NCI-H345 (cell line): Measurements from ENCODE around the gene MORC3.
"Not testable (repeated sequence)": the region's sequence is repeated elsewhere in the genome, so short reads cannot be mapped to it uniquely, and the experiment has no call there.

ENCODE experiments used
- DNase-seq: peaks from one replicate; lab custom pipeline; 2025; lab: John Stamatoyannopoulos, UW

The MORC3 gene

GRCh38 chr21:36319767-36320420, at the start of gene MORC3:
Gene MORC3, plus strand, starts transcription at chr21:36320197. Its CDS starts 68 bp downstream, at chr21:36320265.
- DNase-seq: peak; percentile 100

- DNase-seq: not testable (repeated sequence)
Observed at GRCh38 chr21:36270786-36271695, 49.0 kb upstream of the MORC3 start.

- DNase-seq: no peak
Observed at GRCh38 chr21:36274128-36274527, 45.9 kb upstream of the MORC3 start.

GRCh38 chr21:36282568-36283230, 37.3 kb upstream of the MORC3 start:
- DNase-seq: no peak

GRCh38 chr21:36283231-36283622, 36.8 kb upstream of the MORC3 start:
- not testable (repeated sequence) for DNase-seq

GRCh38 chr21:36288651-36289243, 31.2 kb upstream of the MORC3 start:
- DNase-seq: no peak

GRCh38 chr21:36291509-36291908, 28.5 kb upstream of the MORC3 start:
- DNase-seq: no peak

- DNase-seq: no peak
Observed at GRCh38 chr21:36297406-36297937, 22.5 kb upstream of the MORC3 start.

- DNase-seq: no peak
Observed at GRCh38 chr21:36297938-36298572, 21.9 kb upstream of the MORC3 start.

- DNase-seq: no peak
Observed at GRCh38 chr21:36306872-36307534, 13.0 kb upstream of the MORC3 start.

- DNase-seq: no peak
Observed at GRCh38 chr21:36310016-36310415, 10.0 kb upstream of the MORC3 start.

GRCh38 chr21:36313446-36313845, 6.6 kb upstream of the MORC3 start:
- not testable (repeated sequence) for DNase-seq

GRCh38 chr21:36316045-36316444, 4.0 kb upstream of the MORC3 start:
- not testable (repeated sequence) for DNase-seq

- DNase-seq: no peak
Observed at GRCh38 chr21:36316872-36317484, 3.0 kb upstream of the MORC3 start.

- not testable (repeated sequence) for DNase-seq
Observed at GRCh38 chr21:36319406-36319766, 611 bp upstream of the MORC3 start.

GRCh38 chr21:36320421-36321324, 676 bp downstream of the MORC3 start:
- peak; percentile 77 for DNase-seq

GRCh38 chr21:36321325-36322082, 1.5 kb downstream of the MORC3 start:
- no peak for DNase-seq

- no peak for DNase-seq
Observed at GRCh38 chr21:36322083-36322424, 2.1 kb downstream of the MORC3 start.

GRCh38 chr21:36323032-36323431, 3.0 kb downstream of the MORC3 start:
- DNase-seq: no peak
